ENCODE data around the gene TOPAZ1.

GRCh38 chr3:44339181-44340057, 97.7 kb downstream of the TOPAZ1 start:
- TF ChIP-seq CTCF (IDR thresholded peaks at IDR 0.05; ENCODE audit: insufficient read depth, low read length, poor library complexity, severe bottlenecking) (no peak), EZH2phosphoT487 (conservative IDR thresholded peaks at IDR 0.05; ENCODE audit: low read length) (no peak)

All from SU-DHL-6 (cell line).